HCT116 (cell line): ENCODE results near the gene TSG101. TPM values are rescaled to one million over a fixed set of nuclear protein-coding genes. Genes with fewer than 3 reads are reported as not detected.

Source experiments
- ATAC-seq: fragments of 200-7000 bp; cut with Tn5 transposase; 2 replicates; pipeline ENCODE4 v1.9.1; 2020; ENCODE audit warnings: mild to moderate bottlenecking, moderate library complexity
- BruUV-seq: library from RNA; stranded (reverse); fragments of 400-500 nt; replicated peaks from 2 replicates; lab custom pipeline; 2021; lab: Mats Ljungman, UMichigan
- CTCF ChIA-PET: fragments of 300-600 bp; sonication (Branson Sonifier 250); formaldehyde crosslinking; loops from one replicate; lab custom pipeline; 2021; ENCODE audit warnings: antibody characterized with exemption; lab: Charles Lee
- POLR2A ChIA-PET: fragments of 300-600, 350-600 bp; sonication (Branson Sonifier 250); formaldehyde crosslinking; loops from one replicate; lab custom pipeline; 2021; ENCODE audit warnings: antibody characterized with exemption; lab: Charles Lee
- RAD21 ChIA-PET, 2 experiments: fragments of 300-600 bp; sonication (Branson Sonifier 250); formaldehyde crosslinking; loops; one replicate each; lab custom pipeline; 2023; ENCODE audit warnings: low total read pairs in 2 of 2; ENCODE audit not compliant: uncharacterized antibody in 2 of 2, unreplicated experiment in 2 of 2, low non-redundant PET in 1 of 2; lab: Charles Lee
- DNase-seq: peaks from one replicate; pipeline ENCODE4 v3.0.0-alpha.2; 2010; ENCODE audit warnings: low read depth, low spot score
- H2AFZ ChIP-seq: fragments of 200-600 bp; shearing (Covaris generic), sonication (generic); 2 replicates; pipeline ENCODE4 v1.6.1; 2017; ENCODE audit warnings: low read depth, mixed run types, mixed read lengths, antibody characterized with exemption, low read length; ENCODE audit not compliant: poor library complexity, severe bottlenecking
- H3K27ac ChIP-seq: 2 replicates; pipeline ENCODE4 v1.5.1; 2012; ENCODE audit warnings: low read depth, low read length
- H3K27me3 ChIP-seq: fragments of 200-600 bp; sonication (generic); 2 replicates; pipeline ENCODE4 v1.6.1; 2016; ENCODE audit warnings: mixed run types, low read length, mixed read lengths; ENCODE audit not compliant: insufficient read depth
- H3K36me3 ChIP-seq, 2 experiments: fragments of 200-500 bp in 1 of 2; fragments of 200-600 bp in 1 of 2; sonication (Bioruptor generic) in 1 of 2; sonication (generic) in 1 of 2; 2 replicates each; pipeline versions ENCODE4 v1.5.1 to v1.6.1; 2014 to 2016; ENCODE audit warnings: low read length in 2 of 2, inconsistent platforms in 1 of 2, mixed read lengths in 1 of 2, mixed run types in 1 of 2; ENCODE audit not compliant: insufficient read depth in 2 of 2, control insufficient read depth in 1 of 2
- H3K4me1 ChIP-seq, 2 experiments: fragments of 200-600 bp in 1 of 2; sonication (generic) in 1 of 2; 2 replicates each; pipeline versions ENCODE4 v1.5.1 to v1.6.1; 2012 to 2017; ENCODE audit warnings: low read length in 2 of 2, inconsistent platforms in 1 of 2, mild to moderate bottlenecking in 1 of 2, mixed read lengths in 1 of 2, mixed run types in 1 of 2, moderate library complexity in 1 of 2; ENCODE audit not compliant: insufficient read depth in 2 of 2, control insufficient read depth in 1 of 2
- H3K4me2 ChIP-seq: fragments of 200-600 bp; sonication (generic); 2 replicates; pipeline ENCODE4 v1.6.1; 2017; ENCODE audit warnings: mixed run types, low read length, mixed read lengths
- H3K4me3 ChIP-seq, 2 experiments: fragments of 200-600 bp in 1 of 2; sonication (generic) in 1 of 2; replicated peaks in 1 of 2; 2 replicates each; pipeline ENCODE4 v1.5.1; 2011 to 2016; ENCODE audit warnings: low read length in 2 of 2, control low read depth in 1 of 2, low read depth in 1 of 2, mild to moderate bottlenecking in 1 of 2, mixed read lengths in 1 of 2, mixed run types in 1 of 2
- H3K79me2 ChIP-seq: fragments of 200-600 bp; sonication (generic); 2 replicates; pipeline ENCODE4 v1.6.1; 2017; ENCODE audit warnings: mild to moderate bottlenecking, mixed run types, low read length, moderate library complexity, mixed read lengths; ENCODE audit not compliant: insufficient read depth
- H3K9ac ChIP-seq: fragments of 200-600 bp; sonication (generic); 2 replicates; pipeline ENCODE4 v1.6.1; 2016; ENCODE audit warnings: low read length, mixed read lengths
- H3K9me2 ChIP-seq: fragments of 200-600 bp; sonication (generic), shearing (Covaris generic); 2 replicates; pipeline ENCODE4 v1.6.1; 2017; ENCODE audit warnings: mixed run types, mild to moderate bottlenecking, moderate library complexity; ENCODE audit not compliant: insufficient read depth
- H3K9me3 ChIP-seq, 2 experiments: fragments of 200-500 bp in 1 of 2; fragments of 200-600 bp in 1 of 2; sonication (Bioruptor generic) in 1 of 2; sonication (generic) in 1 of 2; 2 replicates each; pipeline ENCODE4 v1.6.1; 2014 to 2017; ENCODE audit warnings: low read length in 2 of 2, mixed read lengths in 2 of 2, inconsistent platforms in 1 of 2, low read depth in 1 of 2, mild to moderate bottlenecking in 1 of 2, mixed run types in 1 of 2, moderate library complexity in 1 of 2; ENCODE audit not compliant: control insufficient read depth in 1 of 2, insufficient read depth in 1 of 2
- H4K20me1 ChIP-seq: fragments of 200-600 bp; sonication (generic), shearing (Covaris generic); 2 replicates; pipeline ENCODE4 v1.6.1; 2017; ENCODE audit warnings: mixed run types, mild to moderate bottlenecking, moderate library complexity; ENCODE audit not compliant: insufficient read depth
- EZH2 ChIP-seq: fragments of 200-600 bp; sonication (generic); IDR thresholded peaks from 2 replicates; pipeline ENCODE4 v1.6.1; 2017; ENCODE audit warnings: antibody characterized with exemption, mixed run types
- FOSL1 ChIP-seq: IDR thresholded peaks from 2 replicates; pipeline ENCODE4 v1.6.1; 2012; ENCODE audit warnings: low read depth
- POLR2A ChIP-seq: IDR thresholded peaks from 2 replicates; pipeline ENCODE4 v1.7.0; 2011; ENCODE audit warnings: borderline replicate concordance; ENCODE audit not compliant: insufficient read depth, insufficient read length; ENCODE audit errors: extremely low read depth
- SRF ChIP-seq: IDR thresholded peaks from 2 replicates; pipeline ENCODE4 v1.6.1; 2012; ENCODE audit warnings: low read depth
- ZBTB33 ChIP-seq: IDR thresholded peaks from 2 replicates; pipeline ENCODE4 v1.6.1; 2011; ENCODE audit warnings: mild to moderate bottlenecking, low read length, moderate library complexity; ENCODE audit not compliant: insufficient replicate concordance; ENCODE audit errors: extremely low read depth
- ZFX ChIP-seq: fragments of 450-650 bp; IDR thresholded peaks from 2 replicates; pipeline ENCODE4 v1.6.1; 2017
- intact Hi-C: fragments of 100-400 bp; cut with micrococcal nuclease; formaldehyde crosslinking; loops from 2 replicates; pipeline ENCODE4 v1.10.0; 2022
- total RNA-seq: library from RNA; stranded (reverse); gene quantifications from one replicate; pipeline ENCODE4 v1.2.1, GENCODE V29; 2021; ENCODE audit not compliant: unreplicated experiment

Gene TSG101
- total RNA-seq, 1 experiment from 2014 or later: 61.9 TPM

- H3K9ac ChIP-seq: no peak overlapping the region
- no peaks in the 10 kb centered on the region for H3K36me3 ChIP-seq
- no peaks in the 10 kb centered on the region for H3K4me1 ChIP-seq
- no peaks in the 10 kb centered on the region for H3K9me2 ChIP-seq
- H3K4me3 ChIP-seq: no peak overlapping the region
- RAD21 ChIA-PET: no interaction called here
- TF ChIP-seq FOSL1 (no peak), ZBTB33 (no peak), SRF (no peak), ZFX (no peak), EZH2 (no peak), POLR2A (no peak)
- no peak overlapping the region for H3K27ac ChIP-seq
- no peaks in the 10 kb centered on the region for H4K20me1 ChIP-seq
- intact Hi-C loops: no loop called here
- no peak for DNase-seq
- BruUV-seq: no TSS peak
- H3K9me3 ChIP-seq: no peaks in the 10 kb centered on the region
- no peaks in the 10 kb centered on the region for H3K79me2 ChIP-seq
- POLR2A ChIA-PET: no interaction called here
- no peaks in the 10 kb centered on the region for H3K27me3 ChIP-seq
- CTCF ChIA-PET: no interaction called here
- H3K4me2 ChIP-seq: no peak overlapping the region
- H2AFZ ChIP-seq: no peak overlapping the region
- ATAC-seq: no peak
These were observed 88.1 kb downstream of the TSG101 start for GRCh38 chr11:18438691-18439090.

Other genes with a start within 250 kb of the TSG101 start
- 19.6 TPM for gene HPS5, start 204.8 kb downstream of the TSG101 start, total RNA-seq
- 37.3 TPM for gene GTF2H1, start 204.4 kb downstream of the TSG101 start, total RNA-seq
- 974 TPM for gene LDHA, start 132.4 kb downstream of the TSG101 start, total RNA-seq
- gene LDHC, start 114.6 kb downstream of the TSG101 start, total RNA-seq: not detected
- not detected for gene LDHAL6A, start 71.1 kb downstream of the TSG101 start, total RNA-seq
- 13.7 TPM for gene UEVLD, start 61.8 kb upstream of the TSG101 start, total RNA-seq
- 3.2 TPM for gene MISFA, start 72.8 kb upstream of the TSG101 start, total RNA-seq
- gene SPTY2D1, start 107.4 kb upstream of the TSG101 start, total RNA-seq: 19.7 TPM
- 2.0 TPM for gene TMEM86A, start 171.8 kb upstream of the TSG101 start, total RNA-seq
- gene IGSF22, start 199.2 kb upstream of the TSG101 start, total RNA-seq: not detected